Measurements from ENCODE around the gene NR2E3. TPM values are rescaled to one million over a fixed set of nuclear protein-coding genes. Genes with fewer than 3 reads are reported as not detected.

NR2E3 gene
- total and polyA plus RNA-seq, 9 of the 15 experiments (the other 6 are each of a cell fraction or from before 2014, with no cell fraction given): not detected

DNA sequence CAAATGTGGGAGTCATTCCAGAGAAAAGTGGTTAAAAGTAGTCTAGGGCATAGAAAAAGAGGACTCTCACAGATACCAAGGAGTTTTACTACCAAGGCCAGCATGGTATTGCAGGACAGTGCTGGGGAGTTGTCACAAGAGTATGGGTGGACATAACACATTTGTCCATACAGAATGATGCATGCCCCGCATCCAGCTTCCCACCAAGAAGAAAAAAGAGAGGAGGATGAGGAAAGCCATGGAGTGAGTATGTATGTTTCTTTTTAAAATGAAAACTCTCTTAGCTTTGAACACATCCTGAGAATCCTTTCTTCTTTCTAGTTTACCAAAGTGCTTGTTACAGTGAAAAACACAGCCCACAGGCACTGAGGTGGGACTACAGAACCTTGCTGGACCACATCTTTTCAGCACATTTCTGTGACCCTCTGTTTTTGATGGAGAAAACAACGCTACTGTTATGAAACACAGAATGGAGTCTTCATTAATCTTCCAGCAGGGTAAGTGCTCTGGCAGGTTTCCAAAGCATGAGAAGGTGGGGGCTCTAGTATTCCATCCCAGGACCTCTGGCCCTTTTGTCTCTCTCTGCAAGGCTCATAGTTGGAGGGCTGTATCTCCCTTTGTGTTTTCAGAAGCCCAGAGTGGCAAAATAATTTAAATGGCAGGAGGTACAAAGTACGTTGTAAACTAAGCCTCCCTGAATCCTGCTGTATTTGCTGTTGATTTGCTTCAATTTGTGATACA lies 12.7 kb downstream of the NR2E3 start:
- Histone ChIP-seq H3K4me1 (replicated peaks in 1 of 2; ENCODE audit: control insufficient read depth in 2 of 2, insufficient read depth in 2 of 2, low read length in 2 of 2) (no peaks in the 10 kb centered on the region), H3K4me3 (no peak overlapping the region), H2AFZ (ENCODE audit: low read depth, low read length) (no peak overlapping the region), H3K79me2 (ENCODE audit: control insufficient read depth, insufficient read depth, low read length) (no peaks in the 10 kb centered on the region), H3K27ac (ENCODE audit: extremely low read depth, low read depth, low read length) (no peak overlapping the region), H3K9ac (ENCODE audit: insufficient read depth in 1 of 2, low read depth in 2 of 2, low read length in 2 of 2) (no peak overlapping the region), H4K20me1 (replicated peaks; ENCODE audit: control insufficient read depth, insufficient read depth, low read length) (no peaks in the 10 kb centered on the region), H3K4me2 (ENCODE audit: insufficient read depth, low read length) (no peak overlapping the region), H3K9me1 (ENCODE audit: control insufficient read depth, insufficient read depth, low read length) (no peaks in the 10 kb centered on the region), H3K27me3 (ENCODE audit: control insufficient read depth in 2 of 2, insufficient read depth in 2 of 2, low read length in 2 of 2) (peaks cover 0 to 7% of the 10 kb centered on the region in 2 experiments; a peak in 1 of 5 replicates), H3K9me3 (replicated peaks; ENCODE audit: control insufficient read depth, insufficient read depth, low read depth, low read length) (0 out of 2 replicates have a peak, but pooled peaks cover 3% of the 10 kb centered on the region), H3K36me3 (ENCODE audit: control insufficient read depth, insufficient read depth, low read length) (no peaks in the 10 kb centered on the region)
- ATAC-seq: no peak
- intact Hi-C loops (cut with micrococcal nuclease) (no loop called here), in situ Hi-C loops (cut with MboI) (no loop called here)
- no TSS peak for BruUV-seq (replicated peaks)
- ChIA-PET CTCF (ENCODE audit: low intra/inter-chr PET ratio) (no interaction called here), POLR2A (no interaction called here)
- FAIRE-seq: no peak
- DNase-seq (ENCODE audit: extremely low read depth in 1 of 4, low spot score in 3 of 4): no peak
- 10% methylated on average over 3 of the region's 3 CpGs for WGBS (ENCODE audit: insufficient coverage, low coverage, missing lambda C conversion rate)
- no peak for TF ChIP-seq U2AF1 (optimal IDR thresholded peaks at IDR 0.05; ENCODE audit: low read depth, low read length)
- TF ChIP-seq, protein P1, sequence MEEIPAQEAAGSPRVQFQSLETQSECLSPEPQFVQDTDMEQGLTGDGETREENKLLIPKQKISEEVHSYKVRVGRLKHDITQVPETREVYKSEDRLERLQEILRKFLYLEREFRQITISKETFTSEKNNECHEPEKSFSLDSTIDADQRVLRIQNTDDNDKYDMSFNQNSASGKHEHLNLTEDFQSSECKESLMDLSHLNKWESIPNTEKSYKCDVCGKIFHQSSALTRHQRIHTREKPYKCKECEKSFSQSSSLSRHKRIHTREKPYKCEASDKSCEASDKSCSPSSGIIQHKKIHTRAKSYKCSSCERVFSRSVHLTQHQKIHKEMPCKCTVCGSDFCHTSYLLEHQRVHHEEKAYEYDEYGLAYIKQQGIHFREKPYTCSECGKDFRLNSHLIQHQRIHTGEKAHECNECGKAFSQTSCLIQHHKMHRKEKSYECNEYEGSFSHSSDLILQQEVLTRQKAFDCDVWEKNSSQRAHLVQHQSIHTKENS (CRISPR knock-in tag; IDR thresholded peaks at IDR 0.05): no peak
- no peak for TF ChIP-seq GATAD2B (IDR thresholded peaks at IDR 0.05; ENCODE audit: borderline replicate concordance)
- TF ChIP-seq, protein P2, sequence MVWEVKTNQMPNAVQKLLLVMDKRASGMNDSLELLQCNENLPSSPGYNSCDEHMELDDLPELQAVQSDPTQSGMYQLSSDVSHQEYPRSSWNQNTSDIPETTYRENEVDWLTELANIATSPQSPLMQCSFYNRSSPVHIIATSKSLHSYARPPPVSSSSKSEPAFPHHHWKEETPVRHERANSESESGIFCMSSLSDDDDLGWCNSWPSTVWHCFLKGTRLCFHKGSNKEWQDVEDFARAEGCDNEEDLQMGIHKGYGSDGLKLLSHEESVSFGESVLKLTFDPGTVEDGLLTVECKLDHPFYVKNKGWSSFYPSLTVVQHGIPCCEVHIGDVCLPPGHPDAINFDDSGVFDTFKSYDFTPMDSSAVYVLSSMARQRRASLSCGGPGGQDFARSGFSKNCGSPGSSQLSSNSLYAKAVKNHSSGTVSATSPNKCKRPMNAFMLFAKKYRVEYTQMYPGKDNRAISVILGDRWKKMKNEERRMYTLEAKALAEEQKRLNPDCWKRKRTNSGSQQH (CRISPR knock-in tag; IDR thresholded peaks at IDR 0.05): no peak
- TF ChIP-seq SMARCA5 (IDR thresholded peaks at IDR 0.05): no peak
- TF ChIP-seq, protein P3, sequence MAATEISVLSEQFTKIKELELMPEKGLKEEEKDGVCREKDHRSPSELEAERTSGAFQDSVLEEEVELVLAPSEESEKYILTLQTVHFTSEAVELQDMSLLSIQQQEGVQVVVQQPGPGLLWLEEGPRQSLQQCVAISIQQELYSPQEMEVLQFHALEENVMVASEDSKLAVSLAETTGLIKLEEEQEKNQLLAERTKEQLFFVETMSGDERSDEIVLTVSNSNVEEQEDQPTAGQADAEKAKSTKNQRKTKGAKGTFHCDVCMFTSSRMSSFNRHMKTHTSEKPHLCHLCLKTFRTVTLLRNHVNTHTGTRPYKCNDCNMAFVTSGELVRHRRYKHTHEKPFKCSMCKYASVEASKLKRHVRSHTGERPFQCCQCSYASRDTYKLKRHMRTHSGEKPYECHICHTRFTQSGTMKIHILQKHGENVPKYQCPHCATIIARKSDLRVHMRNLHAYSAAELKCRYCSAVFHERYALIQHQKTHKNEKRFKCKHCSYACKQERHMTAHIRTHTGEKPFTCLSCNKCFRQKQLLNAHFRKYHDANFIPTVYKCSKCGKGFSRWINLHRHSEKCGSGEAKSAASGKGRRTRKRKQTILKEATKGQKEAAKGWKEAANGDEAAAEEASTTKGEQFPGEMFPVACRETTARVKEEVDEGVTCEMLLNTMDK (IDR thresholded peaks at IDR 0.05; ENCODE audit: borderline replicate concordance, insufficient read depth, low read depth, low read length, poor library complexity, severe bottlenecking): no peak
- TF ChIP-seq CREB1 (IDR thresholded peaks at IDR 0.05): no peak
- no peak for TF ChIP-seq CREB1 (CRISPR knock-in tag; IDR thresholded peaks at IDR 0.05)
- no peak for TF ChIP-seq CHD4 (IDR thresholded peaks at IDR 0.05; ENCODE audit: insufficient read depth, insufficient replicate concordance, low read depth, low read length, poor library complexity, severe bottlenecking)
- TF ChIP-seq ZNF165 (CRISPR knock-in tag; IDR thresholded peaks at IDR 0.05; ENCODE audit: borderline replicate concordance): no peak
- TF ChIP-seq, protein P4, sequence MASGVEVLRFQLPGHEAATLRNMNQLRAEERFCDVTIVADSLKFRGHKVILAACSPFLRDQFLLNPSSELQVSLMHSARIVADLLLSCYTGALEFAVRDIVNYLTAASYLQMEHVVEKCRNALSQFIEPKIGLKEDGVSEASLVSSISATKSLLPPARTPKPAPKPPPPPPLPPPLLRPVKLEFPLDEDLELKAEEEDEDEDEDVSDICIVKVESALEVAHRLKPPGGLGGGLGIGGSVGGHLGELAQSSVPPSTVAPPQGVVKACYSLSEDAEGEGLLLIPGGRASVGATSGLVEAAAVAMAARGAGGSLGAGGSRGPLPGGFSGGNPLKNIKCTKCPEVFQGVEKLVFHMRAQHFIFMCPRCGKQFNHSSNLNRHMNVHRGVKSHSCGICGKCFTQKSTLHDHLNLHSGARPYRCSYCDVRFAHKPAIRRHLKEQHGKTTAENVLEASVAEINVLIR (CRISPR knock-in tag; IDR thresholded peaks at IDR 0.05): no peak
- TF ChIP-seq, protein P5, sequence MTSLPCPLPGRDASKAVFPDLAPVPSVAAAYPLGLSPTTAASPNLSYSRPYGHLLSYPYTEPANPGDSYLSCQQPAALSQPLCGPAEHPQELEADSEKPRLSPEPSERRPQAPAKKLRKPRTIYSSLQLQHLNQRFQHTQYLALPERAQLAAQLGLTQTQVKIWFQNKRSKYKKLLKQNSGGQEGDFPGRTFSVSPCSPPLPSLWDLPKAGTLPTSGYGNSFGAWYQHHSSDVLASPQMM (CRISPR knock-in tag; IDR thresholded peaks at IDR 0.05): no peak
- TF ChIP-seq, protein P6, sequence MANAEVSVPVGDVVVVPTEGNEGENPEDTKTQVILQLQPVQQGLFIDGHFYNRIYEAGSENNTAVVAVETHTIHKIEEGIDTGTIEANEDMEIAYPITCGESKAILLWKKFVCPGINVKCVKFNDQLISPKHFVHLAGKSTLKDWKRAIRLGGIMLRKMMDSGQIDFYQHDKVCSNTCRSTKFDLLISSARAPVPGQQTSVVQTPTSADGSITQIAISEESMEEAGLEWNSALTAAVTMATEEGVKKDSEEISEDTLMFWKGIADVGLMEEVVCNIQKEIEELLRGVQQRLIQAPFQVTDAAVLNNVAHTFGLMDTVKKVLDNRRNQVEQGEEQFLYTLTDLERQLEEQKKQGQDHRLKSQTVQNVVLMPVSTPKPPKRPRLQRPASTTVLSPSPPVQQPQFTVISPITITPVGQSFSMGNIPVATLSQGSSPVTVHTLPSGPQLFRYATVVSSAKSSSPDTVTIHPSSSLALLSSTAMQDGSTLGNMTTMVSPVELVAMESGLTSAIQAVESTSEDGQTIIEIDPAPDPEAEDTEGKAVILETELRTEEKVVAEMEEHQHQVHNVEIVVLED (CRISPR knock-in tag; IDR thresholded peaks at IDR 0.05): no peak
- no peak for TF ChIP-seq ZNF316 (IDR thresholded peaks at IDR 0.05)

Data from K562 (cell line).